Lower leg skin (tissue), 3 donors: ENCODE results near the gene UPB1.

Source experiments
- POLR2A ChIP-seq, 2 donors: fragments of 450-650 bp; IDR thresholded peaks; one replicate each; pipeline ENCODE4 v1.6.1; 2016 to 2017; ENCODE audit warnings: antibody characterized with exemption in 2 of 2, mild to moderate bottlenecking in 1 of 2, moderate library complexity in 1 of 2
- TF ChIP-seq, protein P1 (sequence below), 3 donors: fragments of 450-650 bp; IDR thresholded peaks; one replicate each; pipeline ENCODE4 v1.5.1; 2016; ENCODE audit warnings: antibody characterized with exemption in 3 of 3, mild to moderate bottlenecking in 3 of 3, moderate library complexity in 2 of 3

DNA sequence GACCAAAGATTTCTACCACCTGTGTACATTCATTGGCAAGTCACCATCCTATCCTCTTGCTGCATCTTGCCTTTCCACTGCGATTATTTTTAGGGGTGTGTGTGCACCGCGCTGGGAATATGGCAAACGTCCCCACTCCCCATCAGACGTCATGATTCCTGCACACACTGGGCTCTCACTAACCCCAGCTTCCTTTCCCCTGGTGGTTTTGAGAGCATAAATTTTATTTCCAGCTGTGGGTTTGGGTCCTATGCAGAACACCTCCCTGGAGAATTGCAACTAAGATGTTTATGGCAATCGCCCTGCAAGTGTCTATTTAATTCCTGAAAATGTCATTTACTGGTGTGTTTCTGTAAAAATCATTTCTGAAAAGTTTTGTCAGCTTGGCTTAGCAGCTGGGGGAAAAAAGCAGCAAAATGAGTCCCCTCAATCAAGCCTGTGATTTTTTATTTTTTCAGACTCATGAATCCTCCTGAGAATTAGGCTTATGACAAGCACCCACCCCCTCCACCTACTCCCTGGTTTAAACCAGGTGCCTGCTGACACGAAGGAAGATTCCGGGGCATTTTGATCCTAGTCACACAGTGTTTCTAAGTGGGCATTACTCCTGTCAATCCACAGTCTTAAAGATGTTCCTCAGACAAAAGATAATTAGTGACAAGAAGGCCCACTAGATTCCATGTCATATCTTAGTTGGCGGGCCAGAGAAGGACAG lies 23.8 kb downstream of the UPB1 start:
- TF ChIP-seq, protein P1, sequence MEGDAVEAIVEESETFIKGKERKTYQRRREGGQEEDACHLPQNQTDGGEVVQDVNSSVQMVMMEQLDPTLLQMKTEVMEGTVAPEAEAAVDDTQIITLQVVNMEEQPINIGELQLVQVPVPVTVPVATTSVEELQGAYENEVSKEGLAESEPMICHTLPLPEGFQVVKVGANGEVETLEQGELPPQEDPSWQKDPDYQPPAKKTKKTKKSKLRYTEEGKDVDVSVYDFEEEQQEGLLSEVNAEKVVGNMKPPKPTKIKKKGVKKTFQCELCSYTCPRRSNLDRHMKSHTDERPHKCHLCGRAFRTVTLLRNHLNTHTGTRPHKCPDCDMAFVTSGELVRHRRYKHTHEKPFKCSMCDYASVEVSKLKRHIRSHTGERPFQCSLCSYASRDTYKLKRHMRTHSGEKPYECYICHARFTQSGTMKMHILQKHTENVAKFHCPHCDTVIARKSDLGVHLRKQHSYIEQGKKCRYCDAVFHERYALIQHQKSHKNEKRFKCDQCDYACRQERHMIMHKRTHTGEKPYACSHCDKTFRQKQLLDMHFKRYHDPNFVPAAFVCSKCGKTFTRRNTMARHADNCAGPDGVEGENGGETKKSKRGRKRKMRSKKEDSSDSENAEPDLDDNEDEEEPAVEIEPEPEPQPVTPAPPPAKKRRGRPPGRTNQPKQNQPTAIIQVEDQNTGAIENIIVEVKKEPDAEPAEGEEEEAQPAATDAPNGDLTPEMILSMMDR (IDR thresholded peaks at IDR 0.05): no peak
- no peak for TF ChIP-seq POLR2A (IDR thresholded peaks at IDR 0.05)
